ENCODE results near the gene RTKN.
"Not testable (repeated sequence)": the region's sequence is repeated elsewhere in the genome, so short reads cannot be mapped to it uniquely, and the experiment has no call there.

RTKN gene

GRCh38 chr2:74460187-74460586, 18.4 kb upstream of the RTKN start:
- DNase-seq (ENCODE audit: low spot score) = not testable (repeated sequence)

DNA sequence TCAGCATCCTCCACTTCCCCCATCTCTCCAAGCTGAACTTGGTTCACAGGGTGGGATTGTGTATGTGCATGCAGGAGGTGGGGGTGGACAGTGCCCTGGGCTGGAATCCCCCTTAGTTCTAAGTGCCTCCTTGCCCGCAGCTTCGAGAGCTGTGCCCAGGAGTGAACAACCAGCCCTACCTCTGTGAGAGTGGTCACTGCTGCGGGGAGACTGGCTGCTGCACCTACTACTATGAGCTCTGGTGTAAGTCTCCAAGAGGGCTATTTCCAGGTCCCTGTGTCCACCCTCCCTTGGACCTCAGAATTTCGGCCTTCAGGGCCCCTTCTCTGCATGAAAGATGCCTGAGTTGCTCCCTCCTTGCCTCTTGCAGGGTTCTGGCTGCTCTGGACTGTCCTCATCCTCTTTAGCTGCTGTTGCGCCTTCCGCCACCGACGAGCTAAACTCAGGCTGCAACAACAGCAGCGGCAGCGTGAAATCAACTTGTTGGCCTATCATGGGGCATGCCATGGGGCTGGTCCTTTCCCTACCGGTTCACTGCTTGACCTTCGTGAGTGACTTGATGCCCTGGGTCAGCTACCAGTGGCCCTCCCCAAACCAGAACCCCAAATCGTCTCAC, 17.9 kb upstream of the RTKN start:
- DNase-seq (ENCODE audit: low spot score) = not testable (repeated sequence)

DNA sequence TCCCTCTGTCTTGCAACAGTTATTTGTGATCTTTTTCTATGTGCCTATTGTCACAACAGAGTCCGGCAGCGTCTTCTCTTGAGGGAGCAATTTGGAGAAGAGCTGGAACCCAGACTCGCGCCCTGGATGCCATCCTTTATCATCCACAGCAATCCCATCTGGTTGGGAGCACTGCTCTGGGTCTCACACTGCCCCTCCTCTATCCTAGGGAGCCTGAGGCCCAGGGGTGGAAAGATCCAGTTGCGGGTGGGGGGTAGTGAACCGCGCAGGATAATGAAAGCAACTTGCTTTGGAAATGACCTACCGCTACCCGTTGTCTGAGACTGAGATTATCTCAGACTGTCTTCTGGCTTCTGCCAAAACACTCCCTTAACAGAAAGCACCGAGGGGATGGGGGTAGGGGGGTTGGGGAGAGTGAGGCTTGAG, 17.2 kb upstream of the RTKN start:
- no peak for DNase-seq (ENCODE audit: low spot score)

GRCh38 chr2:74458132-74458937, 16.6 kb upstream of the RTKN start, which contains the start of gene WBP1:
Gene WBP1 (plus strand): TSS chr2:74458438. CDS start chr2:74458603, 165 bp downstream.
- DNase-seq (ENCODE audit: low spot score) = peak; percentile 100

GRCh38 chr2:74457549-74458131, 15.9 kb upstream of the RTKN start:
- DNase-seq (ENCODE audit: low spot score) = peak; percentile 70

DNA sequence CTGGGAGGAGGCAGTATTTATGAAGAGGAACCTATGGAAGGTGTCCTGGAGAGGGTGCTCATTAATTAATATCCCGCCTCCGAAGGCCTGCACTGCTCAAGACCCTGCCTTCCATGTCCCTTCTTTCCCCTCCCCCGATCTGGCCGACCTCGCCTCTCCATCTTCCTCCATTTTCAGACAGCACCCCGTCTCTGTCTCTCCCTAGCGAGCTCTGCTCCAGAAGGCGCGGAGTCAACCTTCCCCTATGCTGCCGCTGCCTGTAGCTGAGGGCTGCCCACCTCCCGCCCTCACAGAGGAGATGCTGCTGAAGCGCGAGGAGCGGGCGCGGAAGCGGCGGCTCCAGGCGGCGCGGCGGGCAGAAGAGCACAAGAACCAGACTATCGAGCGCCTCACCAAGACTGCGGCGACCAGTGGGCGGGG, 15.4 kb upstream of the RTKN start:
- no peak for DNase-seq (ENCODE audit: low spot score)

DNA sequence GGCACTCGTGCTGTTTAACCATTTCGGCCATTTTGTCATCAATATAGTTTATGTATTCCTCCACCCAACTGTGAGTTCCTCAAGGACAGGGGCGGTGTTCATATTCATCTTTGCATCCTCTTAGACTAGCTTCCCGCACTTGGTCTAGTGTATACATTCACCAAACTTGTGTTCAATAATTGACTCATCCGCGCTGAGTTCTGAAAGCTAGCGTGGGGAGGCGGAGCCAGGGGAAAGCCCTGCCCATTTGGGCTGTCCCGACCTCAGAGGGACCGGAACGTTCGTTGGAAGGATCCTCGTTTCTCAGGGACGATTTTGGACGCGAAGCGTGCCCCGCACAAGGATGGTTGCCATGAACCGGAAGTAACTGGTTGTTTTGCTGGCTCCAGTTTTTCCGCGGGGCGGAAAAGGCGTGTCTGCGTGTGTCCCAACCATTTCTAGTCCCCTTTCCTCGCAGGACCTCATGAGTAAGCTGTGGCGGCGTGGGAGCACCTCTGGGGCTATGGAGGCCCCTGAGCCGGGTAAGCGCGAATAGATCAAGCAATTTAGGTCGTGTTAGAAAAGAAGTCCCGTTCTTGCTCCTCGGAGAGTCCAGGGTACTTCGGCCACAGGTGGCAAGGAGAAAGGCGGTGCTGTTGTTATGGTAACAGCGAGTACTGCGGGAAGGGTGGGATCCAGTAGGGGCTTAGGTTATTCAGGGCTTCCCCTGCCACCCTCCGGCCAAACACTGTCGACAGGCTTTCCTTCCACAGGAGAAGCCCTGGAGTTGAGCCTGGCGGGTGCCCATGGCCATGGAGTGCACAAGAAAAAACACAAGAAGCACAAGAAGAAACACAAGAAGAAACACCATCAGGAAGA, 13.1 kb upstream of the RTKN start, which contains the start of gene INO80B:
TSS of gene INO80B (plus strand) at position 434 of the 858 bp plus-strand sequence. CDS start at position 464, 30 bp downstream.
- peak; percentile 98 for DNase-seq (ENCODE audit: low spot score)

DNA sequence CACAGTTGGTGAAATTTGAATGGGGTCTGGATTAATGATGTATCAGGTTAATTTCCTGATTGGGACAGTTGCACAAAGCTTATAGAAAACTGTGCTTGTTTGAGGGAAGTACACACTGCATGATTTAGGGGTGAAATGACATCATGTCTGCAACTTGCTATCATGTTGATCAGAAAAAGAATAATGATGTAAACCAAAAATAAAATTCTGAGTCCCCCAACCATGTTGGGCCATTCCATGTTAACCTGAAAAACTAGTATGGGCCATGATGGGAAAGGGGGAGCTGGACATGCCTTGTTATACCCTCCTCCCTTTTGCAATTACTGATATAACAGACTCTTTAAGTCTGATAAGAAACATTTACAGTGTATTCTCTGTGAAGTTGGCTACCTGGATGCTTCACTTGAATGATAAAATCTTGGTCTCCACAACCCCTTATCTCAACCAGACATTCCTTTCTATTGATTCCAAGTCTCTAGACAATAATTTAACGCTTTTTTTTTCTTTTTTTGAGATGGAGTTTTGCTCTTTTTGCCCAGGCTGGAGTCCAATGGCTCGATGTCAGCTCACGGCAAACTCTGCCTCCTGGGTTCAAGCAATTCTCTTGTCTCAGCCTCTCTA, 8.9 kb upstream of the RTKN start:
- no peak for DNase-seq (ENCODE audit: low spot score)

DNA sequence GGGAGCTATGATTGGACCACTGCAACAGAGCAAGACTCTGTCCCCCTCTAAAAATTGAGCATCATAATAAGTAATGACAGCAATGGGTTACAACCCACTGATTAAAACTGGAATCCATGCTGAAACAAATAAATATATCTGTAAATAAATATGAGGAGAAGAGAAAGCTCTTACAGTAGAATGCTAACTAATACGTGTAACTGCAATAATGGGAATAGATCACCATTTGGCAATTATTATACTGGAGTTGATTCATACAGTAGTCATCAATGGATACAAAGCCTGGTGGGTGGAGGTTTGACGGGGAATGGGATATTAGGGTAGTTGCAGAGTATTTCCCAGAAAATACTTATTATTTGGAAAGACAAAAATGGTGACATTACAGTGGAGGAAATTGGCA, 7.0 kb upstream of the RTKN start:
- no peak for DNase-seq (ENCODE audit: low spot score)

DNA sequence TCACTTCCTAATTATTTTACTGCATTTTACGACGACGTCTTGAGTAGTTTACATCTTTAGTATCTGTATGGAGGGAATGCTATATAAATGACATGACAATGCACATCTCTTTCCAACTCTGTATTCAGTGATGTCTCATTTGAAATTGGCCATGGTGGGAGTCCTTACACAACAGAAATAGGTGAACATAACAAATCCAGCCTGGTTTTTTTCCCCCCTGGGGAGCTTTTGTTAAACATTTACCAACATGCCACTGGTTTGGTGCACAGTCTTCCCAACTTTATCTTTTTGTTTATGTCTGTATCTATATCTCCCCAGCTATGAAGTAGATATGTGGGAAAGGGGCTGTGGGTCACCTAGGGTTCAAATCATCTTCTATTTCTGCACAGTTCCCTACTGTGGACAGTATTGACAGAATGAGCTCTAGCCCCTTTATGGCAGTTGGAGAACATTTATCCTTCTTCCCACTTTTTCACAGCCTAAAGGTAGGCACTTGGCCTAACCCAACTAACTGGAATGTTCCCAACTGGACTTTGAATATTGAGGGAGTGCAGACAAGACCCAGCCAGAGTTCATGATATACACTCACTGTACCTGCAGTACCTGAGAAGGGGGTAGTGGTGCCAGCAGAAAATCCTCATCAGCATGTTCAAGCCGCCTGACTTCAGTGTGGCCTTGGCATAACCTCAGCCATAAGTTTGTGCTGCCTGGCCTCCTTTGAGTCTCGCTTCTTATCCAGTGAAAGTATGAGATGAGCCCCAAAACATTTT, 5.7 kb upstream of the RTKN start:
- no peak for DNase-seq (ENCODE audit: low spot score)

DNA sequence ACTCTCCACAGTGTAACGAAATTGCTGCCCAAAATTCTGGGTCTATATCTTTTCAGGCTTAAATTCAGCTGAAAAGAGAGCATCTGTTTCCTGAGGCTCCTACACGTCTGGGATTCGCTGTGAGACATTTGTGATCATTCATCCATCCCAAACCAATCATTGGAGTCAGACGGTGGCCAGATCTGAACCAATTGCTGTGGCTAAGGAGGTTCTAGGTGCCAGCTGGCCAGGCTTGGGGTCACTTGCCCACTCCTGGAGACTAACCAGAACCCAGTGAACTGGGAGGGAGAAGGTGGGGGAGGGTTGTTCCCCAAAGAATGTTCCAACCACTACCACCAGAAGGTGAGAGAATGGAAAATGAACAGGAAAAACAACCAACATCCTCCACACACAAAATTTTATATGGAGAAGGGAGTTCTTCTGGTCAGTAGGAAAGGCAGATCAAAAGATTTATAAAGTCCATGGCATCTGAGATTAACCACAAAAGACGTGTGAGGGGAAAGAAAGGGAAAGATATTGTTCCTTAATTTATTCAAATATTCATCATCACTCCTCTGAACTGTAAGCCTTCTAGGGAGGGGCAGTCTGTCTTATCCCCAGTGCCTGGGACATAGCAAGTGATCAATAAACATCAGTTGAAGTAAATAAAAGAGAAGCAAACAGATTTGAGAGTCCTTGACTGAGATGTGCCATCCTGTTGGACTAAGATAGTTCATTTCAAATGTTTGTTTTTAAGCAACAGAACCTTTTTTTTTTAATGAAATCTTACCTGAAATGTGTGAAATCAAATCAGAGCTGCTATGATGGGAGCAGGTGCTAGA, 3.0 kb upstream of the RTKN start:
- no peak for DNase-seq (ENCODE audit: low spot score)

GRCh38 chr2:74442483-74443297, 953 bp upstream of the RTKN start:
- not testable (repeated sequence) for DNase-seq (ENCODE audit: low spot score)

GRCh38 chr2:74441170-74441689, 507 bp downstream of the RTKN start:
- peak; percentile 45 for DNase-seq (ENCODE audit: low spot score)

DNA sequence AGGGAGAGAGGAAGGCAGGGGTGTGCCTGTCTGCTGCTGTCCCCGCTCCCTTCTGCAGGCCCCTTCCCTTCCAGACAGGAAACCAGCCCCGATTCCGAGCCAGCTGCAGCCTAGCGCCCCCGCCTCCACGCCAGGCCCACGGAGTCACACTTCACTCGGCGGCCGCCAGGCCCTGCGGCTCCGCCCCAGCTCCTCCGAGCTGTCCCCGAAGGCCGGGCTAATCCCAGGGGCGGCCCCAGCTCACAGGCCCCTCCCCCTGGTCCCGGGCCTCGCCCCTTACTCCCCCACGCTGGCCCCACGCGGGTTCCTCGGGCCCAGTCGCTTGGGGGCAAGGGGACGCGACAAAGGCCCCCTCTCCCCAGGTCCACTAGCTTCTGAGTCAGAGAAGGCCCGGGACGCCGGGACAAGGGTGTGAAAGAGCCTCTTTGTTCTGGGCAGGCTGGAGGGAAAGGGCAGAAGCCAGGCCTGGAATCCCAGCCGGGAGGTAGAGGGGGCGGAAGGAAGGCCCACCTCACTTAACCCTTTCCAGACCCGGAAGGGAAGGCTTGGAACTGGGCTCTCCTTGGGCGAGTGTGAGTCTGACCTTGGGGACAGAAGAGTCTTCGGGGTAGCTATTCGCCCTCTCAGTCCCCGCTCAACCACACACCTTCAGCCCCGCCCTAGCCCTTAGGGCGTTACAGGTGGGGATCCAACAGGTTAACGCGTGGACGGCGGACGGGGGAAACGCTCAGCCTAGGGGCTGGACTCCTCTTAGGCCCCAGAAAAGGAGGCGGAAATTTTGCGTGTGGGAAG, 1.2 kb downstream of the RTKN start:
- peak; percentile 89 for DNase-seq (ENCODE audit: low spot score)

GRCh38 chr2:74439803-74440377, 1.8 kb downstream of the RTKN start:
- peak; percentile 45 for DNase-seq (ENCODE audit: low spot score)

- DNase-seq (ENCODE audit: low spot score) = no peak
Measured at GRCh38 chr2:74439373-74439772, 2.4 kb downstream of the RTKN start.

DNA sequence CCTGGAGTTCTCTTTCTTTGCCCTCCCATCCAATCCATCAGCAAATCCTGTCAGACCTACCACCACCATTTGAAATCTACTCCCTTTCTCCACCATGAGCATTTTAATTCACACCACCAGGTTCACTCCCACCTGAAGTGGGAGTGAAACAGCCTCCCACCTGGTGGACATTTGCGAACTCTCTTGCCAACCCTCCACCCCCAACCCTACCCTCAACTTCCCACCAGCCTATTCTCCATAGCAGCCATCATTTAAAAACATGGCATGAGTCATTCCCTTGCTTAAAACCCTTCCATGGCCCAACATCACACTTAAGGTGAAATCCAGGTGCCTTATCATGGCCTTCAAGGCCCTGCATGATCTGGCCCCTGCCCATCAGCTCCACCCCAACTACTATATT, 3.5 kb downstream of the RTKN start:
- DNase-seq (ENCODE audit: low spot score) = no peak

Data from RKO (cell line).